Measurements from ENCODE around the gene ADGRB2. TPM values are rescaled to one million over a fixed set of nuclear protein-coding genes. Genes with fewer than 3 reads are reported as not detected.

The ADGRB2 gene
- total RNA-seq, 1 experiment from 2014 or later = 1.5 TPM

DNA sequence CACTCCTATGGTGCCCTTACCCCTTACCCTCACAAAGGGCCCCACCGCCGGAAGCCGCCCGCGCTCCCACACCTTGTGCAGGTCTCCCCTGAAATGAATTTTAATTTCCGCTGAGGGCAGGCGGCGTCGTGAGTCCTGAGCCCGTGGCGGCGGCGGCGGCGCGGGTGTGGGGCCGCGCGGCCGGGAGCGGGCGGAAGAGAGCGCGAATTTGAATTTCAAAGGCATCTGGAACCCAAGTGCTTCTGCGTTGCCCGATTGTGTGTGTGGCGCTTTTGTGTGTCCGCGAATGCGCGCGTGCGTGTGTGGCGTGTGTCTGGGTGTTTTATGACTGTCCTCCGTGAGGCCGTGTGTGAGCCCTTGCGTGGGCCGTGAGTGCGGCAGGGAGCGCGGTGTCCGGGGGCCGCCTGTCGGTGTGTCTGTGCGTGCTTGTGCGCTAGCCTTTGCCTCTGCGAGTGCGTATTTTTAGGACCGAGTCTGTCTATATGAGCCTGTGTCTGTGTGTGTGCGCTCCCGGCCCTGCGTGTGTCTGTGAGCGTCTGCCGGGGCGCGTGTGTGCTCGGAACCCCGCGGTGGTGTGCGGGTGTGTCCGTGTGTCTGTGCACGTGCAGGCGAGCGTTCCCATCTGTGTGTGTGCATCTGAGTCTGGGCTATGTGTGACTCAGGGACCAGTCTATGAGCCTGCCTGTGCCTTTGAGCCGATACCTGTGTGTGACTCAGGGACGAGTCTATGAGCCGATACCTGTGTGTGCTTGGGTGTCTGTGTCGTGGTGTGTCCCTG, 7.9 kb upstream of the ADGRB2 start:
- H3K4me1 Mint-ChIP-seq (ENCODE audit: insufficient read depth, unreplicated experiment) = peaks cover 19% of the 10 kb centered on the region
- no TSS peak for BruUV-seq (replicated peaks)
- no peaks in the 10 kb centered on the region for H3K36me3 Mint-ChIP-seq (ENCODE audit: insufficient read depth, unreplicated experiment)
- no peak overlapping the region for H3K27ac Mint-ChIP-seq (ENCODE audit: low read depth, unreplicated experiment)
- peaks cover 29% of the 10 kb centered on the region for H3K27me3 Mint-ChIP-seq (ENCODE audit: insufficient read depth, unreplicated experiment)
- intact Hi-C loops (cut with micrococcal nuclease) = no loop called here
- DNase-seq (ENCODE audit: unreplicated experiment) = no peak
- POLR2A ChIA-PET = no interaction called here
- CTCF ChIA-PET = no interaction called here
- TF ChIP-seq, protein P1, sequence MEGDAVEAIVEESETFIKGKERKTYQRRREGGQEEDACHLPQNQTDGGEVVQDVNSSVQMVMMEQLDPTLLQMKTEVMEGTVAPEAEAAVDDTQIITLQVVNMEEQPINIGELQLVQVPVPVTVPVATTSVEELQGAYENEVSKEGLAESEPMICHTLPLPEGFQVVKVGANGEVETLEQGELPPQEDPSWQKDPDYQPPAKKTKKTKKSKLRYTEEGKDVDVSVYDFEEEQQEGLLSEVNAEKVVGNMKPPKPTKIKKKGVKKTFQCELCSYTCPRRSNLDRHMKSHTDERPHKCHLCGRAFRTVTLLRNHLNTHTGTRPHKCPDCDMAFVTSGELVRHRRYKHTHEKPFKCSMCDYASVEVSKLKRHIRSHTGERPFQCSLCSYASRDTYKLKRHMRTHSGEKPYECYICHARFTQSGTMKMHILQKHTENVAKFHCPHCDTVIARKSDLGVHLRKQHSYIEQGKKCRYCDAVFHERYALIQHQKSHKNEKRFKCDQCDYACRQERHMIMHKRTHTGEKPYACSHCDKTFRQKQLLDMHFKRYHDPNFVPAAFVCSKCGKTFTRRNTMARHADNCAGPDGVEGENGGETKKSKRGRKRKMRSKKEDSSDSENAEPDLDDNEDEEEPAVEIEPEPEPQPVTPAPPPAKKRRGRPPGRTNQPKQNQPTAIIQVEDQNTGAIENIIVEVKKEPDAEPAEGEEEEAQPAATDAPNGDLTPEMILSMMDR (IDR thresholded peaks at IDR 0.05; ENCODE audit: unreplicated experiment) = no peak
- H3K4me3 Mint-ChIP-seq (ENCODE audit: unreplicated experiment) = no peak overlapping the region
- no peaks in the 10 kb centered on the region for H3K9me3 Mint-ChIP-seq (ENCODE audit: unreplicated experiment)

DNA sequence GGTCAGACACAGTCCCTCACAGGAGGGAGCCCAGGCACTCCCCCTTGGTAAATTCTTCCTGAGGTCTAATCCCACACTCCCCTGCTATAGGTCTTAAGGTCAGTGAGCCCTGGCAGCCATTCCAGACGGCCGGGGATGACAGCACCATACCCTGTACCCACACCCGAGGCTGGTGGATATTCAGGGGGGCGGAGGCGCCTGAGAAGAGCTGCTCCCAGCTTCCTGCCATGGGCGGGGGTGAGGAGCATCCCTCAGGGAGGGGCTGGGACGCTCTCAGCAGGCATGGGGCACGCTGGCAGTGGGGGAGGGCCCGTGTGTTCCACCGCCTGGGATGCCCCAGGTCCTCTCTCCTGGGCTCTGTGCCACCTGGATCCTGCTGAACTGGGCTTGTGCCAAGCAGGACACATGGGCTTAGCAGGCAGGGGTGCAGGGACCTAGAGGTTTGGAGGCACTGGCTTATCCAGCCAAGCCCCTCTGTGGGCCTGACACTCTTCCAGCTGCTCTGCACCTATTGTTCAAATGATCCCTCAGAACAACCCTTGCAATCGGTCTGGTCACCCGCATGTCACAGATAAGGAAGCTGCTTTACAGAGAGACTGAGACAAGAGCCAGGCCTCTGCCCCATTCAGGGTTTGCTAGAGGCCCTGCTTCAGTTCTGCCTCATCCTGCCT, 5.7 kb upstream of the ADGRB2 start:
- intact Hi-C loops (cut with micrococcal nuclease) = no loop called here
- no peak overlapping the region for H3K27ac Mint-ChIP-seq (ENCODE audit: low read depth, unreplicated experiment)
- H3K4me3 Mint-ChIP-seq (ENCODE audit: unreplicated experiment) = no peak overlapping the region
- ChIA-PET POLR2A (no interaction called here), CTCF (interaction anchor here (0.9 kb wide), 1 partner anchor 206 kb away, joined by 3 read pairs; no protein-coding TSS in a partner anchor)
- H3K36me3 Mint-ChIP-seq (ENCODE audit: insufficient read depth, unreplicated experiment) = no peaks in the 10 kb centered on the region
- DNase-seq (ENCODE audit: unreplicated experiment) = peak; percentile 72
- H3K4me1 Mint-ChIP-seq (ENCODE audit: insufficient read depth, unreplicated experiment) = peaks cover 19% of the 10 kb centered on the region
- no peaks in the 10 kb centered on the region for H3K9me3 Mint-ChIP-seq (ENCODE audit: unreplicated experiment)
- peaks cover 28% of the 10 kb centered on the region for H3K27me3 Mint-ChIP-seq (ENCODE audit: insufficient read depth, unreplicated experiment)
- TF ChIP-seq, protein P1 (IDR thresholded peaks at IDR 0.05; ENCODE audit: unreplicated experiment) = no peak
- BruUV-seq (replicated peaks) = no TSS peak

DNA sequence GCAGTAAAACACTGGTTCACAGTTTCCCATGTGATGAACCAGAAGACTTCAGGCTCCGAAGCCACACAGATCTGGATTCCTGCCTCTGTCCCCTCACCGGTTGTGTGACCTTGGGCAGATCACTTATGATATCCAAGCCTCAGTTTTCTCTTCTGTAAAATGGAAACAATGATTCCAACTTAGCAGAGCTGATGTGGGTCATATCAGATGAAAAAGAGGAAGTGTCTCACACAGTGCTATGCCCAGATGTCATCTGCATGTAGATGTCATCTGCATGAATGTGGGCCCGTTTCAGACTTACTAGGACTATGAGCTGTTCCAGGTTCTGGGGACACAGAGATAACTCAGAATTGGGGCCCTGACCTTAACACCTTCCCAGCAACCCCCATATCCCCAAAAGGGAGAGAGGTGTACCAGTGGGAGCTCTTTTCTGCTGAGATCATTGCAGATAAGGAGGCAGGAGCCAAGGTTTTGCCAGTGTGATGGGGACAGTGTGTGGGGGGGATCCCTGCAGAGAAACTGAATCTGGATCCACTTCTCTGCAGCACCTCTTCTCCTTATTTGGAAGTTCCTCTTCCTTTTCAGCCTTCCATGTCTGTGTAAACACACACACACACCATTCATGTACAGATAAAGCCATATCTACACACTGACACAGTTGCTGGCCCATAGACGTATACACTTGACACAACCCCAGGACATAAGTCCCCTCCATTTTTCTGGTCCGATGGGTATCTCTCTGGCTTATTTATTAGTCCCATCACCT, 5.0 kb upstream of the ADGRB2 start:
- Mint-ChIP-seq H3K4me3 (ENCODE audit: unreplicated experiment) (no peak overlapping the region), H3K4me1 (ENCODE audit: insufficient read depth, unreplicated experiment) (peaks cover 19% of the 10 kb centered on the region), H3K36me3 (ENCODE audit: insufficient read depth, unreplicated experiment) (no peaks in the 10 kb centered on the region), H3K9me3 (ENCODE audit: unreplicated experiment) (no peaks in the 10 kb centered on the region), H3K27me3 (ENCODE audit: insufficient read depth, unreplicated experiment) (peaks cover 21% of the 10 kb centered on the region), H3K27ac (ENCODE audit: low read depth, unreplicated experiment) (no peak overlapping the region)
- ChIA-PET CTCF (no interaction called here), POLR2A (interaction anchor here (0.7 kb wide), 1 partner anchor 66 kb away, joined by 4 read pairs; the partner anchor contains the start of gene COL16A1)
- DNase-seq (ENCODE audit: unreplicated experiment) = no peak
- TF ChIP-seq, protein P1 (IDR thresholded peaks at IDR 0.05; ENCODE audit: unreplicated experiment) = no peak
- intact Hi-C loops (cut with micrococcal nuclease) = no loop called here
- no TSS peak for BruUV-seq (replicated peaks)

- Mint-ChIP-seq H3K27me3 (ENCODE audit: insufficient read depth, unreplicated experiment) (peaks cover 14% of the 10 kb centered on the region), H3K4me3 (ENCODE audit: unreplicated experiment) (no peak overlapping the region), H3K4me1 (ENCODE audit: insufficient read depth, unreplicated experiment) (peaks cover 20% of the 10 kb centered on the region), H3K36me3 (ENCODE audit: insufficient read depth, unreplicated experiment) (no peaks in the 10 kb centered on the region), H3K9me3 (ENCODE audit: unreplicated experiment) (no peaks in the 10 kb centered on the region), H3K27ac (ENCODE audit: low read depth, unreplicated experiment) (no peak overlapping the region)
- no peak for DNase-seq (ENCODE audit: unreplicated experiment)
- intact Hi-C loops (cut with micrococcal nuclease) = no loop called here
- ChIA-PET POLR2A (interaction anchor here (0.7 kb wide), 1 partner anchor 65 kb away, joined by 4 read pairs; the partner anchor contains the start of gene COL16A1), CTCF (no interaction called here)
- TF ChIP-seq, protein P1 (IDR thresholded peaks at IDR 0.05; ENCODE audit: unreplicated experiment) = no peak
- BruUV-seq (replicated peaks) = no TSS peak
These were observed 4.3 kb upstream of the ADGRB2 start for GRCh38 chr1:31768407-31768907.
